IMR-90 (cell line): ENCODE measurements around the gene PCGF6. TPM values are rescaled to one million over a fixed set of nuclear protein-coding genes. Genes with fewer than 3 reads are reported as not detected.

Experiments used
- ATAC-seq: fragments of 200-7000 bp; cut with Tn5 transposase; 2 replicates; pipeline ENCODE4 v1.9.1; 2020; ENCODE audit warnings: low read depth, mild to moderate bottlenecking, moderate library complexity
- BruUV-seq: library from RNA; stranded (reverse); fragments of 400-500 nt; replicated peaks from 2 replicates; lab custom pipeline; 2021; lab: Mats Ljungman, UMichigan
- CTCF ChIA-PET: fragments of 300-600 bp; formaldehyde crosslinking; extraction: SDS; loops from one replicate; lab custom pipeline; 2021; ENCODE audit warnings: antibody characterized with exemption; lab: Yijun Ruan, JAX
- POLR2A ChIA-PET: fragments of 300-600 bp; sonication (Branson Sonifier 250); formaldehyde crosslinking; loops from one replicate; lab custom pipeline; 2022; ENCODE audit warnings: antibody characterized with exemption; ENCODE audit not compliant: unreplicated experiment; lab: Charles Lee
- DNase-seq: peaks from one replicate; pipeline ENCODE4 v3.0.0; 2013
- H2AFZ ChIP-seq: replicated peaks from 2 replicates; pipeline ENCODE3; 2013; ENCODE audit warnings: low read length, mild to moderate bottlenecking; ENCODE audit not compliant: poor library complexity
- H2AK5ac ChIP-seq: 2 replicates; pipeline ENCODE4 v1.6.1; 2013; ENCODE audit warnings: low read depth, low read length, inconsistent platforms
- H2AK9ac ChIP-seq: replicated peaks from 2 replicates; pipeline ENCODE3; 2013; ENCODE audit warnings: mild to moderate bottlenecking, low read depth, low read length, moderate library complexity; ENCODE audit not compliant: poor library complexity
- H2BK120ac ChIP-seq: 2 replicates; pipeline ENCODE4 v1.6.1; 2013; ENCODE audit warnings: low read depth, low read length, inconsistent platforms
- H2BK15ac ChIP-seq: 3 replicates; pipeline ENCODE4 v1.6.1; 2013; ENCODE audit warnings: low read depth, low read length, inconsistent platforms
- H2BK20ac ChIP-seq: 2 replicates; pipeline ENCODE4 v1.6.1; 2013; ENCODE audit warnings: low read depth, mild to moderate bottlenecking, inconsistent platforms, low read length, moderate library complexity
- H2BK5ac ChIP-seq: 2 replicates; pipeline ENCODE4 v1.6.1; 2013; ENCODE audit warnings: mild to moderate bottlenecking, low read depth, low read length, inconsistent platforms; ENCODE audit not compliant: poor library complexity, severe bottlenecking
- H3K14ac ChIP-seq: replicated peaks from 2 replicates; pipeline ENCODE4 v1.6.1; 2013; ENCODE audit warnings: low read depth, low read length, inconsistent platforms
- H3K18ac ChIP-seq: 2 replicates; pipeline ENCODE4 v1.6.1; 2013; ENCODE audit warnings: low read depth, low read length, control low read depth
- H3K23ac ChIP-seq: 2 replicates; pipeline ENCODE4 v1.6.1; 2013; ENCODE audit warnings: low read depth, low read length, inconsistent platforms
- H3K27ac ChIP-seq: 2 replicates; pipeline ENCODE4 v1.5.1; 2013; ENCODE audit warnings: mild to moderate bottlenecking, control low read depth, low read length; ENCODE audit not compliant: insufficient read depth
- H3K27me3 ChIP-seq: 2 replicates; pipeline ENCODE4 v1.6.1; 2013; ENCODE audit warnings: low read length; ENCODE audit not compliant: control insufficient read depth, insufficient read depth
- H3K36me3 ChIP-seq: 2 replicates; pipeline ENCODE4 v1.6.1; 2013; ENCODE audit warnings: low read length, mixed read lengths; ENCODE audit not compliant: control insufficient read depth, insufficient read depth
- H3K4ac ChIP-seq: 2 replicates; pipeline ENCODE4 v1.6.1; 2013; ENCODE audit warnings: low read depth, low read length, inconsistent platforms
- H3K4me1 ChIP-seq: 2 replicates; pipeline ENCODE4 v1.6.1; 2013; ENCODE audit warnings: low read length, mixed read lengths; ENCODE audit not compliant: control insufficient read depth, insufficient read depth
- H3K4me2 ChIP-seq: 2 replicates; pipeline ENCODE4 v1.6.1; 2013; ENCODE audit warnings: low read depth, mild to moderate bottlenecking, control low read depth, low read length, moderate library complexity
- H3K4me3 ChIP-seq: 2 replicates; pipeline ENCODE4 v1.5.1; 2013; ENCODE audit warnings: low read depth, mild to moderate bottlenecking, control low read depth, low read length, moderate library complexity; ENCODE audit not compliant: insufficient read depth
- H3K56ac ChIP-seq: 2 replicates; pipeline ENCODE4 v1.6.1; 2013; ENCODE audit warnings: low read length, inconsistent platforms; ENCODE audit not compliant: insufficient read depth; ENCODE audit errors: extremely low read depth
- H3K79me1 ChIP-seq, 2 experiments: 2 replicates each; pipeline ENCODE4 v1.6.1; 2013; ENCODE audit warnings: low read length in 2 of 2, inconsistent platforms in 1 of 2, low read depth in 1 of 2
- H3K9ac ChIP-seq: 2 replicates; pipeline ENCODE4 v1.6.1; 2013; ENCODE audit warnings: low read depth, low read length, control low read depth
- H3K9me1 ChIP-seq: 2 replicates; pipeline ENCODE4 v1.6.1; 2013; ENCODE audit warnings: low read length, inconsistent platforms; ENCODE audit not compliant: insufficient read depth
- H3K9me3 ChIP-seq: 2 replicates; pipeline ENCODE4 v1.6.1; 2013; ENCODE audit warnings: low read length; ENCODE audit not compliant: control insufficient read depth, insufficient read depth
- H4K20me1 ChIP-seq: 2 replicates; pipeline ENCODE4 v1.6.1; 2013; ENCODE audit warnings: low read length, inconsistent platforms; ENCODE audit not compliant: insufficient read depth
- H4K5ac ChIP-seq: 2 replicates; pipeline ENCODE4 v1.6.1; 2013; ENCODE audit warnings: mild to moderate bottlenecking, low read depth, low read length, control low read depth
- H4K8ac ChIP-seq, 2 experiments: 2 replicates each; pipeline ENCODE4 v1.6.1; 2013; ENCODE audit warnings: low read depth in 2 of 2, low read length in 2 of 2, control low read depth in 1 of 2, inconsistent platforms in 1 of 2
- H4K91ac ChIP-seq: 2 replicates; pipeline ENCODE4 v1.6.1; 2013; ENCODE audit warnings: low read depth, low read length, inconsistent platforms; ENCODE audit not compliant: insufficient read depth
- BHLHE40 ChIP-seq: fragments of 150-350 bp; IDR thresholded peaks from 2 replicates; pipeline ENCODE4 v1.6.1; 2016; ENCODE audit warnings: mild to moderate bottlenecking, low read depth, low read length
- CEBPB ChIP-seq: IDR thresholded peaks from 2 replicates; pipeline ENCODE4 v1.6.1; 2012; ENCODE audit warnings: low read depth, low read length, improper control_type of control experiment
- CHD1 ChIP-seq: IDR thresholded peaks from 2 replicates; pipeline ENCODE4 v1.6.1; 2012; ENCODE audit warnings: low read depth, low read length, improper control_type of control experiment
- ELK1 ChIP-seq: fragments of 150-350 bp; IDR thresholded peaks from 2 replicates; pipeline ENCODE4 v1.6.1; 2016; ENCODE audit warnings: low read depth, mild to moderate bottlenecking, low read length, moderate library complexity, borderline replicate concordance
- FOS ChIP-seq: fragments of 150-350 bp; IDR thresholded peaks from 2 replicates; pipeline ENCODE4 v1.6.1; 2016; ENCODE audit warnings: low read depth, low read length
- MAFK ChIP-seq: IDR thresholded peaks from 2 replicates; pipeline ENCODE4 v1.6.1; 2012; ENCODE audit warnings: low read depth, low read length, improper control_type of control experiment
- MAZ ChIP-seq: IDR thresholded peaks from 2 replicates; pipeline ENCODE4 v1.6.1; 2012; ENCODE audit warnings: low read depth, mild to moderate bottlenecking, low read length, improper control_type of control experiment, moderate library complexity, borderline replicate concordance
- MXI1 ChIP-seq: IDR thresholded peaks from 2 replicates; pipeline ENCODE4 v1.6.1; 2012; ENCODE audit warnings: low read depth, mild to moderate bottlenecking, low read length, moderate library complexity, borderline replicate concordance
- NFE2L2 ChIP-seq: fragments of 150-350 bp; IDR thresholded peaks from 2 replicates; pipeline ENCODE4 v1.6.1; 2016; ENCODE audit warnings: low read depth, mild to moderate bottlenecking, low read length
- POLR2A ChIP-seq: IDR thresholded peaks from 2 replicates; pipeline ENCODE4 v1.6.1; 2012; ENCODE audit warnings: mild to moderate bottlenecking, low read depth, low read length
- RAD21 ChIP-seq: IDR thresholded peaks from 2 replicates; pipeline ENCODE4 v1.6.1; 2012; ENCODE audit warnings: low read length, improper control_type of control experiment
- RCOR1 ChIP-seq: IDR thresholded peaks from 2 replicates; pipeline ENCODE4 v1.6.1; 2012; ENCODE audit warnings: mild to moderate bottlenecking, low read length, improper control_type of control experiment; ENCODE audit not compliant: insufficient replicate concordance
- RFX5 ChIP-seq: IDR thresholded peaks from 2 replicates; pipeline ENCODE4 v1.8.0; 2012; ENCODE audit warnings: low read depth, mild to moderate bottlenecking, low read length, moderate library complexity
- SMC3 ChIP-seq: fragments of 150-350 bp; IDR thresholded peaks from 2 replicates; pipeline ENCODE4 v1.6.1; 2016; ENCODE audit warnings: low read depth, mild to moderate bottlenecking, antibody characterized with exemption, low read length, moderate library complexity
- USF2 ChIP-seq: fragments of 150-350 bp; IDR thresholded peaks from 2 replicates; pipeline ENCODE4 v1.6.1; 2017; ENCODE audit warnings: mild to moderate bottlenecking, antibody characterized with exemption, low read length, low read depth
- dilution Hi-C: fragments of 300-500 bp; cut with HindIII; formaldehyde crosslinking; loops from one replicate; pipeline ENCODE4 v1.14.3; 2018; ENCODE audit warnings: low sequenced_read_pairs; ENCODE audit not compliant: unreplicated experiment
- in situ Hi-C: fragments of 300-500 bp; cut with MboI; formaldehyde crosslinking; loops from 3 replicates; pipeline ENCODE4 v1.14.3; 2019; ENCODE audit warnings: low sequenced_read_pairs, inconsistent platforms, mixed read lengths
- intact Hi-C: fragments of 100-400 bp; cut with micrococcal nuclease; formaldehyde crosslinking; loops from 2 replicates; pipeline ENCODE4 v1.10.0; 2022
- polyA plus RNA-seq, 3 experiments: library from polyadenylated mRNA; depleted of rRNA; stranded (reverse); fragments of >200 nt; gene quantifications; 2 replicates each; pipeline ENCODE4 v1.2.3, GENCODE V29; 2012; ENCODE audit warnings: low replicate concordance in 1 of 3
- total RNA-seq: library from RNA; depleted of rRNA; stranded (reverse); fragments of >200 nt; gene quantifications from 2 replicates; pipeline ENCODE4 v1.2.3, GENCODE V29; 2012
- TF ChIP-seq, protein P1 (sequence below): conservative IDR thresholded peaks from 2 replicates; pipeline ENCODE4 v1.5.1; 2012; ENCODE audit warnings: mild to moderate bottlenecking, low read depth, low read length, improper control_type of control experiment

The PCGF6 gene
- total and polyA plus RNA-seq, 2 of the 4 experiments (the other 2 are of a cell fraction): 4.9 to 6.5 TPM

- DNase-seq: no peak
- H2AK5ac ChIP-seq: no peak overlapping the region
- TF ChIP-seq FOS (no peak), SMC3 (no peak), MXI1 (no peak), MAZ (no peak), CEBPB (no peak), USF2 (no peak), BHLHE40 (no peak), RFX5 (no peak), NFE2L2 (no peak), RCOR1 (no peak), MAFK (no peak), ELK1 (no peak), RAD21 (no peak), CHD1 (no peak), POLR2A (no peak)
- TF ChIP-seq, protein P1, sequence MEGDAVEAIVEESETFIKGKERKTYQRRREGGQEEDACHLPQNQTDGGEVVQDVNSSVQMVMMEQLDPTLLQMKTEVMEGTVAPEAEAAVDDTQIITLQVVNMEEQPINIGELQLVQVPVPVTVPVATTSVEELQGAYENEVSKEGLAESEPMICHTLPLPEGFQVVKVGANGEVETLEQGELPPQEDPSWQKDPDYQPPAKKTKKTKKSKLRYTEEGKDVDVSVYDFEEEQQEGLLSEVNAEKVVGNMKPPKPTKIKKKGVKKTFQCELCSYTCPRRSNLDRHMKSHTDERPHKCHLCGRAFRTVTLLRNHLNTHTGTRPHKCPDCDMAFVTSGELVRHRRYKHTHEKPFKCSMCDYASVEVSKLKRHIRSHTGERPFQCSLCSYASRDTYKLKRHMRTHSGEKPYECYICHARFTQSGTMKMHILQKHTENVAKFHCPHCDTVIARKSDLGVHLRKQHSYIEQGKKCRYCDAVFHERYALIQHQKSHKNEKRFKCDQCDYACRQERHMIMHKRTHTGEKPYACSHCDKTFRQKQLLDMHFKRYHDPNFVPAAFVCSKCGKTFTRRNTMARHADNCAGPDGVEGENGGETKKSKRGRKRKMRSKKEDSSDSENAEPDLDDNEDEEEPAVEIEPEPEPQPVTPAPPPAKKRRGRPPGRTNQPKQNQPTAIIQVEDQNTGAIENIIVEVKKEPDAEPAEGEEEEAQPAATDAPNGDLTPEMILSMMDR: no peak
- BruUV-seq: no TSS peak
- intact Hi-C loops: no loop called here
- peaks cover 3% of the 10 kb centered on the region in 2 experiments; a peak in 2 of 4 replicates for H3K79me1 ChIP-seq
- ATAC-seq: no peak
- no peaks in the 10 kb centered on the region for H3K4me1 ChIP-seq
- H3K9me1 ChIP-seq: no peaks in the 10 kb centered on the region
- H2AFZ ChIP-seq: no peak overlapping the region
- H3K36me3 ChIP-seq: peaks cover 18% of the 10 kb centered on the region
- H3K4ac ChIP-seq: no peak overlapping the region
- H2BK20ac ChIP-seq: no peak overlapping the region
- H3K4me2 ChIP-seq: no peak overlapping the region
- H3K56ac ChIP-seq: no peak overlapping the region
- in situ Hi-C loops: no loop called here
- dilution Hi-C loops: no loop called here
- H2AK9ac ChIP-seq: no peak overlapping the region
- no peak overlapping the region for H4K91ac ChIP-seq
- no peaks in the 10 kb centered on the region for H3K9me3 ChIP-seq
- H3K23ac ChIP-seq: no peak overlapping the region
- H3K14ac ChIP-seq: no peak overlapping the region
- no peak overlapping the region for H2BK15ac ChIP-seq
- POLR2A ChIA-PET: no interaction called here
- H3K27me3 ChIP-seq: no peaks in the 10 kb centered on the region
- H3K27ac ChIP-seq: no peak overlapping the region
- no peak overlapping the region for H3K18ac ChIP-seq
- no peak overlapping the region for H4K8ac ChIP-seq
- CTCF ChIA-PET: no interaction called here
- H4K5ac ChIP-seq: no peak overlapping the region
- H2BK120ac ChIP-seq: no peak overlapping the region
- H4K20me1 ChIP-seq: no peaks in the 10 kb centered on the region
- no peak overlapping the region for H2BK5ac ChIP-seq
- no peak overlapping the region for H3K9ac ChIP-seq
- no peak overlapping the region for H3K4me3 ChIP-seq
These were observed 34.9 kb downstream of the PCGF6 start for GRCh38 chr10:103316087-103316486.
